Measurements from ENCODE around the gene BAG3.
"Not testable (repeated sequence)": the region's sequence is repeated elsewhere in the genome, so short reads cannot be mapped to it uniquely, and the experiment has no call there.

Gene BAG3

GRCh38 chr10:119700321-119700954, 49.3 kb downstream of the BAG3 start:
- no peak for DNase-seq

- DNase-seq, result no peak
Observed at GRCh38 chr10:119701861-119702260, 50.7 kb downstream of the BAG3 start.

DNA sequence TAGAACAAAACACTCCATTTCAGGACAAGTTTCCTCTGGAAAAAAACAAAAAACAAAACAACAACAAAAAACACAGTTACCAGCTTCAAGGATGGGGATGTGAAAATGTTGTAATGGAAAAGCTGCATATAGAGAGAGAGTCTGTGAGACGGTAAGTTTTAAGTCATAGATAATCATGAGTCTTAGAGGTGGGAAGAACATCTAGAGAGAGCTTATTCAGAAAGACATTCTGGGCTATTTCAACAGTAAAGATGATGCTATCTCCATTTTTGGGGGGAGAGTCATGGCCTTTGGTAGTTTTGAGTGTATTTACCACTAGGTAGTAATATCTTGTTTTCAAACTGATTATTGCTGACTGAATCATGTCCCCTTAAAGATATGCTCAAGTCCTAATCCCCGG, 51.4 kb downstream of the BAG3 start:
- DNase-seq, result no peak

- no peak for DNase-seq
Observed at GRCh38 chr10:119703903-119704508, 52.8 kb downstream of the BAG3 start.

GRCh38 chr10:119705434-119705831, 54.3 kb downstream of the BAG3 start:
- DNase-seq, result peak in 1 of 4 experiments; percentile 19

DNA sequence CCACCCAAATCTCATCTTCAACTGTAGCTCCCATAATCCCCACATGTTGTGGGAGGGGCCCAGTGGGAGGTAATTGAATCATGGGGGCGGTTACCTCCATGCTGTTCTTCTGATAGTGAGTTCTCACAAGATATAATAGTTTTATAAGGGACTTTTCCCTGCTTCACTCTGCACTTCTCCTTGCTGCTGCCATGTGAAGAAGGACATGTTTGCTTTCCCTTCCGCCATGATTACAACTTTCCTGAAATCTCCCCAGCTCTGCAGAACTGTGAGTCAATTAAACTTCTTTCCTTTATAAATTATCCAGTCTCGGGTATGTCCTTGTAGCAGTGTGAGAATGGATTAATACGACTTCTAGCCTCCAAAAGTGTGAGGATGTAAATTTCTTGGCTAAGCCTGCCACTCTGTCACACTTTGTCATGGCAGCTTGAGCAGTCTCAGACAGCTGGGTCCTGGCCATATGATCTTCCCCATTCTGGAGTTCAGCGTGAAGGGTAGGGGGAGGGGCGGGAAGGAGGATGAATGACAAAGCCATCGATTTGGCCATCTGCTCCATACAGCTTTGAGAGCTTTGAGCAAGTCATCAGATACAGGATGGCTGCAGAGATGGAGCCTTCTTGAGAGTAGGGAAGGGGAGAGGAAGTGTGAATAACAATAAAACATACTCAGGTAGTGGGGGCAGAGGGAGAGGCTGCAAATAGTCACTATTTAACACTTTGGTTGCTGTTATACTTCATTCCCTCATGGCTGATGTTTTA, 55.5 kb downstream of the BAG3 start:
- no peak for DNase-seq

GRCh38 chr10:119707331-119707730, 56.2 kb downstream of the BAG3 start:
- peak in 2 of 4 experiments; percentile 40 to 57 for DNase-seq

DNA sequence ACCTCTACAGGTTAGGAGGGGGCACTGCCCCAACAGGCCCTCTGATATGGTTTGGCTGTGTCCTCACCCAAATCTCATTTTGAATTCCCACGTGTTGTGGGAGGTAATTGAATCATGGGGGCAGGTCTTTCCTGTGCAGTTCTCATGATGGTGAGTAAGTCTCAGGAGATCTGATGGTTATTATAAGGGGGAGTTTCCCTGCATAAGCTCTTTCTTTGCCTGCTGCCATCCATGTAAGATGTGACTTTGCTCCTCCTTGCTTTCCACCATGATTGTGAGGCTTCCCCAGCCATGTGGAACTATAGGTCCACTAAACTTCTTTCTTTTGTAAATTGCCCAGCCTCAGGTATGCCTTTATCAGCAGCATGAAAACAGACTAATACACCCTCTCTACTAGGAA, 59.8 kb downstream of the BAG3 start:
- DNase-seq, result not testable (repeated sequence)

DNA sequence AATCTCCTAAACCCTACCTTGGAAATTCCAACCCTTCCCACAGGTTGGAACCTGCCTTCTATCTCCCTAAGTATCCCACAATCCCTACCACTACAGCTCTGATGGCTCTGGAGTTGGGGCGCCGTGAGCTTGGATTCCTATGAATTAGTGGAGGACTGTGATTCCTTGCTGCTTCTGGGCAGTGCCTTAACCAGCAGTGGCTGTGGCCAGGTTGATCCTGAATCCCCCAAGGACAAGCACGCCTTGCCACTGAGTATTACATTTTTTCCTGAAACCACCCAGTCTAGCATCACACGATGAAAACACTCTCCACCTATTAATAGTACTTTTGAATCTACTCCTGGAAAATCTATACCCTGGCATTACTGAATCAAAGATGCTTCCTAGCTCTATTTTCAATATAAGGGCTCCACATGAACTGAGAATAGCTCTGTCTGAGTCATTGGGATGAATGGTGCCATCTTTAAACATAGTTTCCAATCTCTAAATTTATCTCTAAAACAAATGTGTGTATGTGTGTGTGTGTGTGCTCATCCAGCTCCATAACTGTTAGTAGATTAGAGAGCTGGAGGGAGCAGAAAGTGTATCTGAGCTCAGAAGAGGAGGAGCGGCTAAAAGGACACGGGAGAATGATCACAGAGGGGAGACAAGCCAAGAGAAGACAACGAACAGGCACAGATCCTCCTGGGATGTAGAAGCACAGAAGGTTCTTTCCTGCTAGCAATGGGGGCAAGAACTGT, 62.7 kb downstream of the BAG3 start:
- DNase-seq, result no peak

DNA sequence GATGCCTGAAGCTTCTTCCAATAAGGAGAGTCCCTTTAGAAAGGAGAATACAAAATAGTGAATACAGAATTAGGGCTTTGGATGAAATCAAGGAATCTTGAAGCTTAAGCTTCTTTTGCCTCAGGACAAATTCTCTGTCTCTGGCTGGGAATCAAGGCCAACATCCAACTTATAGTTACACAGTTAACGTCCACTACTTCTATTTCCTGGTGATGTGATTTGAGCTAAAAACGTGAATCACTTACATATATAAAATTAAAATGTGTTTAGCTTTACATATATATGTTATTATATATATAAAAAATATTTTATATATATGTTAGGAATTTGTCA, 63.3 kb downstream of the BAG3 start:
- DNase-seq, result no peak

GRCh38 chr10:119715628-119716505, 64.7 kb downstream of the BAG3 start:
- no peak for DNase-seq

GRCh38 chr10:119723161-119723560, 72.0 kb downstream of the BAG3 start:
- no peak for DNase-seq

GRCh38 chr10:119723624-119724023, 72.4 kb downstream of the BAG3 start:
- no peak for DNase-seq

- DNase-seq, result no peak
Observed at GRCh38 chr10:119724593-119725516, 73.7 kb downstream of the BAG3 start.

DNA sequence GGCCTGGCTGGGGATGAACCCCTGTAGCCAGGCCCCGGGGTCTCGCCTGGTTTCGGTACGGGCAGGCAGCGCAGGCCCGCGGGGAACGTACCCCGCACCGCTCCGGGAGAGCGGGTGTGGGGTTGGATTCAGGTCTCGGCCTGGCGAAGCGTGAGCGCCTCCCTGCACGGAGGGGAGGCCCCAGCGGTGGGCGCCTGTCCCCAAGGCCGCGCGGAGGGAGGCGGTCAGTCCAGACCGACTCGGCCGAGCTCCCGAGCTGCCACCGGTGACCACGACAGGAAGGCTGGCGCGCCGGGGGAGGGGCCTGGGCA, 74.3 kb downstream of the BAG3 start:
- DNase-seq, result no peak

- peak; percentile 95 to 99 (median 98) for DNase-seq
Observed at GRCh38 chr10:119725828-119726675, 74.9 kb downstream of the BAG3 start, which contains the start of gene INPP5F. TSS of gene INPP5F (plus strand) at chr10:119726050. CDS start at chr10:119726263, 213 bp downstream.

- no peak for DNase-seq
Observed at GRCh38 chr10:119726676-119727261, 75.6 kb downstream of the BAG3 start.
